Neural progenitor cell (in vitro differentiated cells): Measurements from ENCODE around the gene CD300LF. TPM values are rescaled to one million over a fixed set of nuclear protein-coding genes. Genes with fewer than 3 reads are reported as not detected.

Experiments used
- DNase-seq: peaks from one replicate; pipeline ENCODE4 v3.0.0-alpha.2; 2016; ENCODE audit warnings: low spot score
- H2AFZ ChIP-seq: fragments of 200-600 bp; sonication (generic); replicated peaks from 2 replicates; pipeline ENCODE4 v1.6.1; 2016; ENCODE audit warnings: antibody characterized with exemption
- H3F3A ChIP-seq: fragments of 200-600 bp; sonication (generic); 2 replicates; pipeline ENCODE4 v1.6.1; 2016; ENCODE audit warnings: antibody characterized with exemption, low read depth
- H3K27ac ChIP-seq: fragments of 200-600 bp; sonication (generic); 2 replicates; pipeline ENCODE4 v1.5.1; 2016; ENCODE audit warnings: mild to moderate bottlenecking
- H3K27me3 ChIP-seq: fragments of 200-600 bp; sonication (generic); 2 replicates; pipeline ENCODE4 v1.6.1; 2016; ENCODE audit warnings: mild to moderate bottlenecking, moderate library complexity
- H3K36me3 ChIP-seq: fragments of 200-600 bp; sonication (generic); 2 replicates; pipeline ENCODE4 v1.5.1; 2016
- H3K4me1 ChIP-seq: fragments of 200-600 bp; sonication (generic); 2 replicates; pipeline ENCODE4 v1.6.1; 2016; ENCODE audit warnings: mixed run types
- H3K4me2 ChIP-seq: fragments of 200-600 bp; sonication (generic); 2 replicates; pipeline ENCODE4 v1.6.1; 2016
- H3K4me3 ChIP-seq: fragments of 200-600 bp; sonication (generic); 2 replicates; pipeline ENCODE4 v1.5.1; 2016
- H3K79me2 ChIP-seq: fragments of 200-600 bp; sonication (generic); 2 replicates; pipeline ENCODE4 v1.6.1; 2016; ENCODE audit warnings: low read depth
- H3K9ac ChIP-seq: fragments of 200-600 bp; sonication (generic); 2 replicates; pipeline ENCODE4 v1.6.1; 2016
- H3K9me3 ChIP-seq: fragments of 200-600 bp; sonication (generic); 2 replicates; pipeline ENCODE4 v1.5.1; 2016; ENCODE audit warnings: low read depth
- H4K20me1 ChIP-seq: fragments of 200-600 bp; sonication (generic); 2 replicates; pipeline ENCODE4 v1.6.1; 2016; ENCODE audit warnings: low read depth
- H3K27ac Mint-ChIP-seq: 3 replicates; pipeline ENCODE4 v1.8.0; 2021; ENCODE audit warnings: mixed read lengths
- H3K27me3 Mint-ChIP-seq: 2 replicates; pipeline ENCODE4 v1.8.0; 2022; ENCODE audit warnings: low read depth, mild to moderate bottlenecking, inconsistent platforms, moderate library complexity, mixed read lengths; ENCODE audit not compliant: insufficient read depth
- H3K36me3 Mint-ChIP-seq: 3 replicates; pipeline ENCODE4 v1.8.0; 2021; ENCODE audit warnings: mixed read lengths
- H3K4me1 Mint-ChIP-seq: 3 replicates; pipeline ENCODE4 v1.8.0; 2021; ENCODE audit warnings: mixed read lengths
- H3K4me3 Mint-ChIP-seq: 3 replicates; pipeline ENCODE4 v1.8.0; 2021; ENCODE audit warnings: mild to moderate bottlenecking, moderate library complexity, mixed read lengths
- H3K9me3 Mint-ChIP-seq: 3 replicates; pipeline ENCODE4 v1.8.0; 2020; ENCODE audit warnings: mixed read lengths
- CTCF ChIP-seq: fragments of 200-600 bp; sonication (generic); IDR thresholded peaks from 2 replicates; pipeline ENCODE4 v1.5.1; 2017; ENCODE audit warnings: antibody characterized with exemption, mild to moderate bottlenecking
- EZH2 ChIP-seq: fragments of 200-600 bp; sonication (generic); IDR thresholded peaks from 2 replicates; pipeline ENCODE4 v1.6.1; 2017; ENCODE audit warnings: antibody characterized with exemption, mild to moderate bottlenecking, moderate library complexity
- EZH2phosphoT487 ChIP-seq: fragments of 200-600 bp; sonication (generic); IDR thresholded peaks from 2 replicates; pipeline ENCODE4 v1.6.1; 2017; ENCODE audit warnings: antibody characterized with exemption
- total RNA-seq: library from RNA; depleted of rRNA; stranded (reverse); fragments of >200 nt; gene quantifications from 2 replicates; pipeline ENCODE4 v1.2.3, GENCODE V29; 2015; ENCODE audit warnings: low replicate concordance

Gene CD300LF
- total RNA-seq, 1 donor from 2014 or later = not detected

DNA sequence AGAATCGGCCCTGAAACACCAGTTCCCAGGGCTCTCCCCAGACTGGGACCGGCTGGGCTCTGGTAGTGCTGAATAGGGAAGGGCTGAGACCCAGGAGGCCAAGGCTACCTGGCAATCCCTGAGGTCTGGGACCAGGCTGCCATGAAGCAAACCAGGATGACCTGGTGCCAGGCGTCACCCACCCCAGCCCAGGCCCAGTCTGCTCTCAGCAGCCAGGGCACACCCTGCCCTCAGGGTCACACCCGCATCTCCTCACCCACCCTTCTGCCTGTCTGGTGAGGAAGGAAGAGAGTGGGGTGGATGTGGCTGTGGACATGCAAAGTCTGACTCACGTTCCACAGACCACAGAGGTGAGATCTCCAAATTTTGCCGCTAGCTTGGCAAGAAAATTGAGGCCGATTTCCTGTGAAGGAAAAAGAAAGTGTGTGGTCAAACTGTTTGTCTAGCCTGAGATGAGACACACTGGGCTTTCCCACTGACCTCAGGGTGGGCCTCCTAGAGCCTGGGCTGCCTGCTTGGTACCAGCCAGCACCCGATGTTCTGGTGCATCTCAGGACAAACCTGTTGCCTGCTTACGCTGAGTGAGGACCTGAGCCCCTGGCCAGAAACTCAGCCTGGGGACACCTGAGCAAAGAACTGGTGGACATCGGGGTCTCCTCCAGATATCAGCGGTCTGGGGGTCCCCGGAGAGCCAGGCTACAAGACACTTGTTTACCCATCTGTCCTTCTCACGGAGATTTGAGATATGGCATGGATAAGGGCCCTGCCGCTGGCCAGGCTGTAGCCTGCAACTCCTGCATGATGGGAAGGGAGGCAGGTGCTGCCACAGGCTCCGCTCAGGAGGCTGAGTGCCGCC is 18.0 kb upstream of the CD300LF start:
- Mint-ChIP-seq H3K27me3 (peaks cover 9% of the 10 kb centered on the region), H3K36me3 (no peaks in the 10 kb centered on the region), H3K27ac (no peak overlapping the region), H3K4me3 (no peak overlapping the region), H3K9me3 (no peaks in the 10 kb centered on the region), H3K4me1 (no peaks in the 10 kb centered on the region)
- Histone ChIP-seq H3K4me3 (no peak overlapping the region), H3K27ac (no peak overlapping the region), H3F3A (peaks cover 17% of the 10 kb centered on the region), H3K4me2 (no peak overlapping the region), H3K36me3 (no peaks in the 10 kb centered on the region), H4K20me1 (no peaks in the 10 kb centered on the region), H2AFZ (no peak overlapping the region), H3K27me3 (peaks cover 22% of the 10 kb centered on the region), H3K9me3 (no peaks in the 10 kb centered on the region), H3K4me1 (no peaks in the 10 kb centered on the region), H3K9ac (no peak overlapping the region), H3K79me2 (no peaks in the 10 kb centered on the region)
- TF ChIP-seq EZH2 (no peak), EZH2phosphoT487 (no peak), CTCF (no peak)
- no peak for DNase-seq

- no peak overlapping the region for H3K4me3 ChIP-seq
- no peak for DNase-seq
- H3K9me3 ChIP-seq = no peaks in the 10 kb centered on the region
- Mint-ChIP-seq H3K4me3 (no peak overlapping the region), H3K4me1 (no peaks in the 10 kb centered on the region), H3K36me3 (no peaks in the 10 kb centered on the region), H3K27ac (no peak overlapping the region), H3K9me3 (no peaks in the 10 kb centered on the region), H3K27me3 (peaks cover 3% of the 10 kb centered on the region)
- no peaks in the 10 kb centered on the region for H4K20me1 ChIP-seq
- H3F3A ChIP-seq = peaks cover 10% of the 10 kb centered on the region
- TF ChIP-seq EZH2phosphoT487 (no peak), EZH2 (no peak), CTCF (no peak)
- peaks cover 13% of the 10 kb centered on the region for H3K27me3 ChIP-seq
- no peak overlapping the region for H3K4me2 ChIP-seq
- no peaks in the 10 kb centered on the region for H3K36me3 ChIP-seq
- H3K4me1 ChIP-seq = no peaks in the 10 kb centered on the region
- H2AFZ ChIP-seq = no peak overlapping the region
- H3K27ac ChIP-seq = no peak overlapping the region
- H3K79me2 ChIP-seq = no peaks in the 10 kb centered on the region
- H3K9ac ChIP-seq = no peak overlapping the region
Measured at GRCh38 chr17:74729866-74730265, 17.1 kb upstream of the CD300LF start.

DNA sequence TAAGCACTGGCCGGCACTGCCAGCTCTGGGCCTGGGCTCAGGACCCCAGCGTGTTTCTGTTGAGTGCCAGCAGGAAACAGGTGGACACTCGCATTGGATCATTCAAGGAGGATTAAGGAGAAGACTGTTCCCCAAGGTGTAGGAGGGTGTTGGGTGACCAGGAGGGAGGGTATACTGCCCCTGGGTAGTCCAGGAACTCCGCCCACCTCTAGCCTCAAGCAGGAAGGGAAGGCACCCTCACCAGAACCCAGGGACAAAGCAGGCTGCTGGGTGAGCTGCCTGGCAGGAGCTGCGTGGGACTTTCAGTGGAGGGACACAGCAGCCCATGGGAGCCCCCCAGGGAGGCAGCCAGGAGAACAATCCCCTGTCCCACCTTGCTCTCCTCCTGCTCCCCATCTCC is 16.6 kb upstream of the CD300LF start:
- Mint-ChIP-seq H3K4me1 (no peaks in the 10 kb centered on the region), H3K27me3 (peaks cover 2% of the 10 kb centered on the region), H3K27ac (no peak overlapping the region), H3K36me3 (no peaks in the 10 kb centered on the region), H3K9me3 (no peaks in the 10 kb centered on the region), H3K4me3 (no peak overlapping the region)
- Histone ChIP-seq H3K27ac (no peak overlapping the region), H3K36me3 (no peaks in the 10 kb centered on the region), H3K4me3 (no peak overlapping the region), H4K20me1 (no peaks in the 10 kb centered on the region), H3K79me2 (no peaks in the 10 kb centered on the region), H3K9me3 (no peaks in the 10 kb centered on the region), H3K9ac (no peak overlapping the region), H3F3A (peaks cover 10% of the 10 kb centered on the region), H3K4me1 (no peaks in the 10 kb centered on the region), H3K4me2 (no peak overlapping the region), H3K27me3 (peaks cover 8% of the 10 kb centered on the region), H2AFZ (no peak overlapping the region)
- DNase-seq = no peak
- no peak for TF ChIP-seq CTCF
- no peak for TF ChIP-seq EZH2phosphoT487
- no peak for TF ChIP-seq EZH2
